Small intestine (tissue), 7 donors: Measurements from ENCODE around the gene SYNCRIP. TPM values are rescaled to one million over a fixed set of nuclear protein-coding genes. Genes with fewer than 3 reads are reported as not detected.
A peak's percentile ranks its signal among the peaks of the same experiment; 100 is the strongest.

Experiments used
- DNase-seq, 2 donors: peaks; one replicate each; pipeline versions ENCODE4 v3.0.0 to v3.0.0-alpha.2; 2013
- FAIRE-seq: peaks from 2 replicates; lab custom pipeline; 2012; peaks lifted over from hg19 to GRCh38; lab: Jason Lieb, UNC
- H3K27ac ChIP-seq, 3 donors: one replicate each; pipeline ENCODE4 v1.5.1; 2013; ENCODE audit warnings: low read length in 2 of 3, mild to moderate bottlenecking in 2 of 3, control low read depth in 1 of 3, inconsistent platforms in 1 of 3, low read depth in 1 of 3, moderate library complexity in 1 of 3
- H3K27me3 ChIP-seq, 3 donors: one replicate each; pipeline ENCODE4 v1.6.1; 2013; ENCODE audit warnings: low read length in 3 of 3, inconsistent platforms in 1 of 3; ENCODE audit not compliant: control insufficient read depth in 3 of 3, insufficient read depth in 3 of 3
- H3K36me3 ChIP-seq, 3 donors: one replicate each; pipeline ENCODE4 v1.6.1; 2013; ENCODE audit warnings: low read length in 3 of 3, inconsistent platforms in 1 of 3, low read depth in 1 of 3, mild to moderate bottlenecking in 1 of 3, moderate library complexity in 1 of 3; ENCODE audit not compliant: control insufficient read depth in 3 of 3, insufficient read depth in 2 of 3
- H3K4me1 ChIP-seq, 3 donors: one replicate each; pipeline ENCODE4 v1.6.1; 2013; ENCODE audit warnings: low read length in 2 of 3, inconsistent platforms in 1 of 3, low read depth in 1 of 3, mild to moderate bottlenecking in 1 of 3, moderate library complexity in 1 of 3; ENCODE audit not compliant: control insufficient read depth in 3 of 3, insufficient read depth in 2 of 3
- H3K4me3 ChIP-seq, 3 donors: one replicate each; pipeline ENCODE4 v1.5.1; 2013; ENCODE audit warnings: low read length in 3 of 3, control low read depth in 1 of 3, inconsistent platforms in 1 of 3, low read depth in 1 of 3, mild to moderate bottlenecking in 1 of 3, moderate library complexity in 1 of 3
- H3K9me3 ChIP-seq, 2 donors: one replicate each; pipeline ENCODE4 v1.6.1; 2013; ENCODE audit warnings: low read depth in 1 of 2, low read length in 1 of 2; ENCODE audit not compliant: control insufficient read depth in 2 of 2, insufficient read depth in 1 of 2
- WGBS, 3 donors: extraction: QIAGEN DNeasy Blood & Tissue Kit; methylation state at CpG; one replicate each; pipeline ENCODE4 v1.1.7; 2013; 5-methylcytosine and 5-hydroxymethylcytosine counted together
- polyA plus RNA-seq, 4 donors: library from polyadenylated mRNA; stranded (reverse) in 3 of 4; unstranded in 1 of 4; fragments of 200-250 nt in 3 of 4; fragments of 120-200 nt in 1 of 4; gene quantifications; one replicate each; pipeline versions ENCODE4 v1.2.1 to v1.2.3, GENCODE V29; 2013
- donor health status: healthy with polysubstance abuse.
- donor health status: control.
- donor health status: control.
- donor health status: Bipolar disorder and iron deficiency.
- donor health status: healthy.

The SYNCRIP gene
- polyA plus RNA-seq, 4 donors, result 23.0 to 96.6 (median 41.4) TPM

DNA sequence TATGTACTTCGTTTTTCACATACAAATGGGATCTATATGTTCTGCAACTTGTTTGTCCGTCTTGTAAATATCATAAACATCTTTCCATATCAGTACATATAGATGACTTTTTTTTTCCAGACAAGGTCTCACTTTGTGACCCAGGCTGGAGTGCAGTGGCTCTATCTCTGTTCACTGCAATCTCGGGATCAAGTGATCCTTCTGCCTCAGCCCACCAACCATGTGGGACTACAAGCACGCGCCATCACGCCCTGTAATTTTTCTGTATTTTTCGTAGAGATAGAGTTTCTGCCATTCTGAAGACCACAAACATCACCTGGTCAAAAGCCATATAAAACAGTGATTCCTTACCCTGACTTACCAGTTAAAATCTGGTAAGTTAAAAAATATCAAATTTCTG lies 37.7 kb upstream of the SYNCRIP start:
- H3K27ac ChIP-seq, result no peak overlapping the region
- WGBS, 3 donors, result 71 to 85% (median 74%) methylated on average over 7 of the region's 7 CpGs
- H3K36me3 ChIP-seq, result peaks cover 0 to 1% (median 0%) of the 10 kb centered on the region in 3 donors
- no peaks in the 10 kb centered on the region for H3K27me3 ChIP-seq
- no peak overlapping the region for H3K4me3 ChIP-seq
- FAIRE-seq, result no peak
- H3K4me1 ChIP-seq, result peaks cover 0 to 5% (median 2%) of the 10 kb centered on the region in 3 donors
- no peak for DNase-seq
- H3K9me3 ChIP-seq, result no peaks in the 10 kb centered on the region

DNA sequence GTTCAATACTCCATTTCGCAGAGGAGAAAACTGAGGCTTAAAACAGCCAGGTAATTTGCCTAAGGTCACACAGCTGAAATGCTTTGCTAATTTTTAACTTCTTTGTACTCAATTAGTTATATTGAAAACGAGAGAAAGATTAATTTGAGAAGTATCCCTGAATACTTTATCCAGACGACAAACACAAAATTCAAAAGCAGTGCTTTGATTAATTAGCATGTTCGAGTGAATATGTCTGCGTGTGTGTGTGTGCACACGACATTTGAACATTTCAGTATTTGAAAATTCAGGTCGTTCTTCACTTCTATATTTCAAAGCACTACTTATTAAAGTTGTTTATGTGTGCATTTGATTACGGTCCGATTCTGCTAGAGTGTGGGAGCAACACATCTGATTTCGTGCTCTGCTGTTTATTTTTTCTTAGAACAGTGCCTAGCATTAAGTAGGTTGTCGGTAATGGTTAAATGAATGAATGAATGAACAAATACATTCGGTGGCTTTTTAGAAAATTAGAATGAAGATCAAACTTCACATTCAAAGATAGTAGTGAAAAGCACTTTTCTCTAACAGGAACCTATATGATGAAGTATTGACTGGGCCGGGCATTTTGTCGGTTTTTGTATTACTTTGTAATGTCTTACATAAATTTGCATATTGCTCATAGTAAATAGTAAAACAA lies 36.9 kb upstream of the SYNCRIP start:
- 5 to 18% (median 7%) methylated on average over 14 of the region's 14 CpGs for WGBS, 3 donors
- FAIRE-seq, result no peak
- Histone ChIP-seq H3K36me3 (peaks cover 0 to 3% (median 0%) of the 10 kb centered on the region in 3 donors), H3K27me3 (no peaks in the 10 kb centered on the region), H3K4me3 (peak overlapping the region; percentile 23 to 61 (median 55)), H3K27ac (peak overlapping the region in 2 of 3 donors; percentile 88 to 95), H3K4me1 (peaks cover 0 to 9% (median 9%) of the 10 kb centered on the region in 3 donors), H3K9me3 (no peaks in the 10 kb centered on the region)
- DNase-seq, result no peak

GRCh38 chr6:85678602-85679444 lies 36.1 kb upstream of the SYNCRIP start:
- 0% methylated on average over 70 to 82 of the region's 82 CpGs for WGBS, 3 donors
- peak overlapping the region; percentile 82 to 92 (median 84) for H3K4me3 ChIP-seq
- H3K36me3 ChIP-seq, result peaks cover 0 to 3% (median 0%) of the 10 kb centered on the region in 3 donors
- DNase-seq (peak; percentile 99 to 100), FAIRE-seq (no peak)
- H3K27me3 ChIP-seq, result no peaks in the 10 kb centered on the region
- H3K9me3 ChIP-seq, result no peaks in the 10 kb centered on the region
- H3K4me1 ChIP-seq, result peaks cover 0 to 9% (median 9%) of the 10 kb centered on the region in 3 donors
- H3K27ac ChIP-seq, result peak overlapping the region; percentile 91 to 95 (median 94)

DNA sequence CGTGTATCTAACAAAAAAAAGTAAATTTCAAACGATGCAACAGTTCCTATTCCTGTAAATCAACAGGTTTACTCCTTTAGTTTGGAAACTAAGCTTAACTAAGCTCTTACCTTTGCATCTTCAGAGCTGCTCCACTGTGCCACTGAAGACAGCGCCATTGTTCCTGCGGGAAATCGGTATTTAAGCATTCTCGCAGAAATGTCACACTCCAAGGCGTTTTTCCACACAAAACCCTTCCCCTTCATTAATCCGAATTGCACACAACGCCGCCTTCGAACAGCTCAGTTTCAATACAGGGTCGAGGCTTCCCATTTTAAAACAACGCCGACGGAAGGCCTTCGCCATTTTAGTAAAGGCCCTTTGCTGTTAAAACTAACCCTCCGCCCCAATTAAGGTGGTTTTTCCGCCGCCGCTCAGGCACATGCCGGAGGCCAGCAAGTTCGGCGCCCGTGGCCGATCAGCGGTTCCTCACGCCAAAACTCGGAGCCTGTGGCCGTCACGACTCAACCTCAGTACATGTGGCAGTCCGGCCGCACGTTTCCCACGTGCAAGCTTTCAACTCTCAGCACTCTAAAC lies 35.4 kb upstream of the SYNCRIP start:
- peaks cover 0 to 3% (median 2%) of the 10 kb centered on the region in 3 donors for H3K36me3 ChIP-seq
- peaks cover 0 to 9% (median 9%) of the 10 kb centered on the region in 3 donors for H3K4me1 ChIP-seq
- DNase-seq (peak in 1 of 2 donors; percentile 20), FAIRE-seq (no peak)
- no peaks in the 10 kb centered on the region for H3K9me3 ChIP-seq
- 0% methylated on average over 34 of the region's 34 CpGs for WGBS, 3 donors
- no peaks in the 10 kb centered on the region for H3K27me3 ChIP-seq
- H3K4me3 ChIP-seq, result peak overlapping the region; percentile 82 to 92 (median 84)
- H3K27ac ChIP-seq, result peak overlapping the region; percentile 91 to 94 (median 93)

DNA sequence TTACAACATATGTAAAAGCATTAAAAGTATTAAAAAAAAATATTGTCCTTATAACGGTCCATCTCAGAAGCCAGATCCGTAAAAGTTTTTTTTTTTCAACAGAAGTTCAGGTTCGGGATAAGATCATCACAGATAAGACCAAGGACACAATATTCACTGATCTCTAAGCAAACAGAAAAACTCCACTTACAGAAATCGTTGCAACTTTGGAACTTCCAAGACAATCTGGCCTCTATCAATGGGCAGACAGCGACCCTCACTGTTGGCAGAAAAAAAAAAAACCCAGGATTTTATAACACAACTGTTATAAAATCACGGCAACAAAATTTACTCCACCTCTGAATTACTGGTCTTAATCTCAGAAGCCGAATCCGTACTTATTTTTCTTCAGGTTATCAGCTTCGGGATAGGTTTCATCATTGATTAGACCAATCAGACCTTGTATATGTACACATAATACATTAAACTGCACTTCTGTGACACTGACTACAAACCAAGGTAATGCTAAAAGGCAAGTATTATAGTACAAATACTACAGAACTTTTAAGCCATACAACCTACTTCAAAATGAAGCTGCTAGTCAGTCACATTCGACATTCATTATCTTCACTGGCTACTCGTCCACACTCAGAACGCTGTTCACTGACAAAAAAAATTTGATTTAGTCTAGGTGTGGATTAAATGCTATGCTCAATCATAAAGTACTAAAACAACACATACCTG lies 34.7 kb upstream of the SYNCRIP start:
- WGBS, 3 donors, result 0% methylated on average over 12 of the region's 12 CpGs
- Histone ChIP-seq H3K9me3 (no peaks in the 10 kb centered on the region), H3K4me3 (peak overlapping the region; percentile 82 to 92 (median 84)), H3K36me3 (peaks cover 0 to 4% (median 3%) of the 10 kb centered on the region in 3 donors), H3K27ac (peak overlapping the region in 1 of 3 donors; percentile 91), H3K4me1 (peaks cover 0 to 9% (median 9%) of the 10 kb centered on the region in 3 donors), H3K27me3 (no peaks in the 10 kb centered on the region)
- DNase-seq (peak; percentile 19 to 35), FAIRE-seq (no peak)

DNA sequence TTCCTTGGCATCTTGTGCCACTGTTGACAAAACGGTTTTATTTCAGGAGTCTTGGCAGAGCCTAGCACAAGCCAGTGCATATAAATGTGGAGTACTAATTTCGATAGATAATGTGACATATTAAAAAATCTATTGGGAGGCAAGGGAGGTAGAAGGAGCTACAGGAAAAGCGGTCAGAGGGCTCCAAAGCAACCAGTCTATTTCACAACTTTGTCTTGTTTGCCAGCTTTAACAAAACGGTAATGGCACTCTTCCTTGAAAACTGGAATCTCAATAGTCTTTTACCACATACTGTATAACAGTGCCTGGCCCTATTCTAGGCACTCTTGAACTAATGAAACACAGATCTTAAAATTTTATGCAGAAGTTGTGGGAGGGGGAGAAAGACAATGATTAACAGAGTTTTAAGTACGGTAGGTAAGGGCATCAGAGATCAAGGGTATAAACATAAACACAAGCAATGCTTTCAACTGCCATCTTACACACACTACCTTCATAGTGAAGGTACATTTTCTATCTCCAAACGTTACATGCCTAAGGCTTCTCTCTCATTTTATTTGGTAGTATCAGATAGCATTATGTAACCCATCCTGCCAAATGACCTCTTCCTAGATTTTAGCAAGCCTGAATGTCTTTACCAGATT lies 33.5 kb upstream of the SYNCRIP start:
- H3K4me3 ChIP-seq, result peak overlapping the region in 2 of 3 donors; percentile 84 to 92
- peaks cover 0 to 4% (median 3%) of the 10 kb centered on the region in 3 donors for H3K36me3 ChIP-seq
- no peaks in the 10 kb centered on the region for H3K9me3 ChIP-seq
- H3K27ac ChIP-seq, result peak overlapping the region in 1 of 3 donors; percentile 20
- 5 to 11% (median 6%) methylated on average over 6 of the region's 6 CpGs for WGBS, 3 donors
- peaks cover 0 to 9% (median 9%) of the 10 kb centered on the region in 3 donors for H3K4me1 ChIP-seq
- FAIRE-seq (no peak), DNase-seq (peak in 1 of 2 donors; percentile 24)
- H3K27me3 ChIP-seq, result no peaks in the 10 kb centered on the region

DNA sequence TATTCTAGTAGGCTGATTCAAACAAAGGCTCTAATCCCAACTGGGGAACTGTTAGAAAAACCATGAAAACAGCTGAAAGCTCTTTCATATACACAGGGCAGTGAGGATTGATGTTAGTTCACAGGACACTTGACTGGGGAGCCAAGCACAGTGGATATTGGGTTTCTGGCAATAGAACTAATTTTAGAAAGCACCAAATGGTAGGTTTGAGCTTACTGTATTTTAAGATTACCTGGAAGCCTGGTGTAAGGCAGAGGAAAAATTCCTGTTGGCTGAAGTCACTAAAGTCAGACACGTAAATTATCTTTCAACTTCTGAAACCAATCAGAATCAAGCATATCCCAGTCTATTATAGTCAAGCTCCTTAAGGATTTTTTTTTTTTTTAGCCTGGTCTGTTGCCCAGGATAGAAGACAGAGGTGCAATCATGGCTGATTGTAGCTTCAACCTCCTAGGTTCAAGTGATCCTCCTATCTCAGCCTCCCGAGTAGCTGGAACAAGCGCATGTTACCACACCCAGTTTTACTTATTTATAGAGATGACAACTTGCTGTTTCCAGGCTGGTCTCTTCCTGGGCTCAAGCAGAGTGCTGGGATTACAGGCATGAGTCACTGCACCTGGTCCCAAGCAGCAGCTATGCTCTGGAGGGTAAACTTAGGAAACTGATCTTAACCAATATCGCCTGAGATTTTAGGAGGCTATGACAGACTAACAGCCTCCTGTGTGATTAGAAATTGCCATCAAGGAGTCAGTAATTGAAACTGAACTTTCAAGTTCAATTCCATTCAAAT lies 32.5 kb upstream of the SYNCRIP start:
- peak overlapping the region in 1 of 3 donors; percentile 1 for H3K27ac ChIP-seq
- FAIRE-seq, result no peak

More for the DNA sequence above, 32.5 kb upstream of the SYNCRIP start:
- WGBS, 3 donors, result 48 to 63% (median 53%) methylated on average over 4 of the region's 4 CpGs
- Histone ChIP-seq H3K36me3 (peaks cover 0 to 4% (median 3%) of the 10 kb centered on the region in 3 donors), H3K4me3 (no peak overlapping the region), H3K9me3 (no peaks in the 10 kb centered on the region), H3K27me3 (no peaks in the 10 kb centered on the region), H3K4me1 (peaks cover 0 to 9% (median 9%) of the 10 kb centered on the region in 3 donors)
- peak; percentile 28 to 46 for DNase-seq
